Uterus (tissue), 4 donors: ENCODE results near the gene LMOD3. TPM values are rescaled to one million over a fixed set of nuclear protein-coding genes. Genes with fewer than 3 reads are reported as not detected.

Source experiments
- DNase-seq, 2 donors: peaks; one replicate each; pipeline ENCODE4 v3.0.0-alpha.2; 2019 to 2020
- H3K27ac ChIP-seq, 2 donors: fragments of 200-600 bp; sonication (generic); 1 replicate in 1 of 2; 2 replicates in 1 of 2; pipeline ENCODE4 v1.5.1; 2016 to 2018
- H3K27me3 ChIP-seq, 2 donors: fragments of 200-600 bp; sonication (generic); one replicate each; pipeline ENCODE4 v1.5.1; 2018 to 2019; ENCODE audit warnings: control low read depth in 1 of 2
- H3K36me3 ChIP-seq, 2 donors: fragments of 200-600 bp; sonication (generic); one replicate each; pipeline ENCODE4 v1.5.1; 2019; ENCODE audit warnings: control low read depth in 1 of 2
- H3K4me1 ChIP-seq, 2 donors: fragments of 200-600 bp; sonication (generic); one replicate each; pipeline ENCODE4 v1.5.1; 2018 to 2019; ENCODE audit warnings: control low read depth in 1 of 2
- H3K4me3 ChIP-seq, 2 donors: fragments of 200-600 bp; sonication (generic); 1 replicate in 1 of 2; 2 replicates in 1 of 2; pipeline ENCODE4 v1.5.1; 2018 to 2019; ENCODE audit warnings: mild to moderate bottlenecking in 1 of 2
- H3K9me3 ChIP-seq, 2 donors: fragments of 200-600 bp; sonication (generic); one replicate each; pipeline ENCODE4 v1.5.1; 2019; ENCODE audit warnings: control low read depth in 1 of 2
- CTCF ChIP-seq, 4 experiments: fragments of 200-600 bp in 2 of 4; fragments of 450-650 bp in 2 of 4; sonication (generic) in 2 of 4; IDR thresholded peaks; one replicate each; pipeline ENCODE4 v1.5.1; 2016 to 2019; ENCODE audit warnings: antibody characterized with exemption in 4 of 4, mild to moderate bottlenecking in 2 of 4, moderate library complexity in 1 of 4
- POLR2A ChIP-seq, 2 donors: fragments of 450-650 bp; IDR thresholded peaks; one replicate each; pipeline ENCODE4 v1.6.1; 2016; ENCODE audit warnings: antibody characterized with exemption in 2 of 2, mild to moderate bottlenecking in 1 of 2, moderate library complexity in 1 of 2
- intact Hi-C: fragments of 100-400 bp; cut with DNase I; formaldehyde crosslinking; loops from one replicate; pipeline ENCODE4 v1.15.1; 2023; ENCODE audit warnings: low total_unique reads
- total RNA-seq, 4 donors: library from RNA; depleted of rRNA in 3 of 4; stranded (reverse); fragments of >200 nt in 3 of 4; gene quantifications; one replicate each; pipeline versions ENCODE4 v1.1.0 to v1.2.4, GENCODE V29; 2014 to 2023
- donor health status: DM: yes; HTN: yes; CAD: no.

The LMOD3 gene
- total RNA-seq, 4 donors from 2014 or later: 0.24 TPM; not detected in 3

- TF ChIP-seq CTCF (IDR thresholded peaks at IDR 0.05): no peak
- no peak for TF ChIP-seq POLR2A (IDR thresholded peaks at IDR 0.05)
- Histone ChIP-seq H3K36me3 (no peaks in the 10 kb centered on the region), H3K4me3 (no peak overlapping the region), H3K27ac (peak overlapping the region in 1 of 2 donors; percentile 92), H3K4me1 (peaks cover 5 to 11% of the 10 kb centered on the region in 2 donors), H3K27me3 (no peaks in the 10 kb centered on the region), H3K9me3 (no peaks in the 10 kb centered on the region)
- no peak for DNase-seq
- intact Hi-C loops: no loop called here
These were observed 40.0 kb downstream of the LMOD3 start for GRCh38 chr3:69082361-69082760.

- Histone ChIP-seq H3K27ac (no peak overlapping the region), H3K27me3 (no peaks in the 10 kb centered on the region), H3K9me3 (no peaks in the 10 kb centered on the region), H3K4me3 (no peak overlapping the region), H3K36me3 (no peaks in the 10 kb centered on the region), H3K4me1 (peaks cover 3 to 4% of the 10 kb centered on the region in 2 donors)
- TF ChIP-seq POLR2A (IDR thresholded peaks at IDR 0.05) (no peak), CTCF (IDR thresholded peaks at IDR 0.05) (no peak)
- intact Hi-C loops: no loop called here
- no peak for DNase-seq
These were observed 40.7 kb downstream of the LMOD3 start for GRCh38 chr3:69081583-69082262.

- no peaks in the 10 kb centered on the region for H3K36me3 ChIP-seq
These were observed 42.0 kb downstream of the LMOD3 start, which contains the start of gene UBA3 for GRCh38 chr3:69080233-69080920. Gene UBA3, minus strand, starts transcription at chr3:69080365. Its CDS starts 12 bp downstream, at chr3:69080353.

GRCh38 chr3:69079269-69080159 is 42.9 kb downstream of the LMOD3 start:
- Histone ChIP-seq H3K4me3 (peak overlapping the region; percentile 68 to 94), H3K36me3 (no peaks in the 10 kb centered on the region), H3K27me3 (no peaks in the 10 kb centered on the region), H3K9me3 (no peaks in the 10 kb centered on the region), H3K4me1 (peaks cover 3 to 4% of the 10 kb centered on the region in 2 donors), H3K27ac (peak overlapping the region; percentile 81 to 86)
- DNase-seq: no peak
- TF ChIP-seq POLR2A (IDR thresholded peaks at IDR 0.05) (no peak), CTCF (IDR thresholded peaks at IDR 0.05) (no peak)
- intact Hi-C loops: no loop called here

More at GRCh38 chr3:69080233-69080920, 42.0 kb downstream of the LMOD3 start, which contains the start of gene UBA3:
- H3K4me1 ChIP-seq: peaks cover 3 to 4% of the 10 kb centered on the region in 2 donors
- H3K27ac ChIP-seq: peak within 1 kb of the TSS; percentile 81 to 86
- H3K4me3 ChIP-seq: peak within 1 kb of the TSS; percentile 68 to 94
- no peaks in the 10 kb centered on the region for H3K27me3 ChIP-seq
- intact Hi-C loops: no loop called here
- H3K9me3 ChIP-seq: no peaks in the 10 kb centered on the region
- peak; percentile 41 for TF ChIP-seq POLR2A (IDR thresholded peaks at IDR 0.05)
- TF ChIP-seq CTCF (IDR thresholded peaks at IDR 0.05): no peak
- peak; percentile 88 to 89 for DNase-seq
